HL-60 (cell line): ENCODE measurements around the gene KLC1.

Source experiments
- DNase-seq, 2 experiments: peaks; one replicate each; pipeline ENCODE4 v3.0.0-alpha.2; 2010 to 2020; ENCODE audit warnings: low read depth in 1 of 2, low spot score in 1 of 2
- H3K27ac ChIP-seq: fragments of 250-450 bp; sonication (Bioruptor Pico); replicated peaks from 2 replicates; pipeline ENCODE4 v1.5.1; 2020; ENCODE audit warnings: mild to moderate bottlenecking, moderate library complexity
- H3K27me3 ChIP-seq: fragments of 250-450 bp; sonication (Bioruptor Pico); 2 replicates; pipeline ENCODE4 v1.5.1; 2021; ENCODE audit warnings: mild to moderate bottlenecking, moderate library complexity; ENCODE audit not compliant: insufficient read depth, poor library complexity, severe bottlenecking
- H3K4me3 ChIP-seq: replicated peaks from 2 replicates; pipeline ENCODE4 v1.5.1; 2011; ENCODE audit warnings: mild to moderate bottlenecking, control low read depth, low read length; ENCODE audit not compliant: insufficient read depth
- GABPA ChIP-seq: IDR thresholded peaks from 2 replicates; pipeline ENCODE4 v1.6.1; 2012; ENCODE audit warnings: low read depth
- POLR2AphosphoS5 ChIP-seq: IDR thresholded peaks from 2 replicates; pipeline ENCODE4 v1.6.1; 2012; ENCODE audit warnings: low read depth
- SPI1 ChIP-seq: IDR thresholded peaks from 2 replicates; pipeline ENCODE4 v1.6.1; 2012; ENCODE audit warnings: low read depth, mild to moderate bottlenecking, borderline replicate concordance
- TF ChIP-seq, protein P1 (sequence below): IDR thresholded peaks from 2 replicates; pipeline ENCODE4 v1.6.1; 2012; ENCODE audit warnings: low read depth; ENCODE audit not compliant: insufficient replicate concordance
- TF ChIP-seq, protein P2 (sequence below): IDR thresholded peaks from one replicate; pipeline ENCODE4 v1.5.1; 2011; ENCODE audit warnings: low read length, control low read depth, inconsistent platforms; ENCODE audit not compliant: insufficient read depth

KLC1 gene

DNA sequence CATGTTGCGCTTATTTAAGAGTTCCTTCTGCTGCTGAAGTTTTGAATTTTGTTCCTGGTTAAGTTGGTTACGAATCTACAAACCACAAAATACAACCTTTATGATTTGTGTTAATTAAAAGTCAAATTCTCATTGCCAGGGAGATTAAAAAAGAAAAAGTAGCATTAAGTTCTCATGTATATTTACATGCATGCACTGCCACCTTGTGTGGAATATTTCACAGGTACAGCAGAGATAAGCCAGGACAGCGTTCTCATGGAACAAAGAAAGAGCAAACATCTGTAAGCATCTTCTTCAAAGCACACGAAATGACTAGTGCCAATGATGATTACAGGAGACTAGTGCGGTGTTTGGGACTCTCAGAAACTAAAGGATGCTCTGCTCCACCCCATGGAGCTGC lies 120.8 kb downstream of the KLC1 start:
- TF ChIP-seq, protein P1, sequence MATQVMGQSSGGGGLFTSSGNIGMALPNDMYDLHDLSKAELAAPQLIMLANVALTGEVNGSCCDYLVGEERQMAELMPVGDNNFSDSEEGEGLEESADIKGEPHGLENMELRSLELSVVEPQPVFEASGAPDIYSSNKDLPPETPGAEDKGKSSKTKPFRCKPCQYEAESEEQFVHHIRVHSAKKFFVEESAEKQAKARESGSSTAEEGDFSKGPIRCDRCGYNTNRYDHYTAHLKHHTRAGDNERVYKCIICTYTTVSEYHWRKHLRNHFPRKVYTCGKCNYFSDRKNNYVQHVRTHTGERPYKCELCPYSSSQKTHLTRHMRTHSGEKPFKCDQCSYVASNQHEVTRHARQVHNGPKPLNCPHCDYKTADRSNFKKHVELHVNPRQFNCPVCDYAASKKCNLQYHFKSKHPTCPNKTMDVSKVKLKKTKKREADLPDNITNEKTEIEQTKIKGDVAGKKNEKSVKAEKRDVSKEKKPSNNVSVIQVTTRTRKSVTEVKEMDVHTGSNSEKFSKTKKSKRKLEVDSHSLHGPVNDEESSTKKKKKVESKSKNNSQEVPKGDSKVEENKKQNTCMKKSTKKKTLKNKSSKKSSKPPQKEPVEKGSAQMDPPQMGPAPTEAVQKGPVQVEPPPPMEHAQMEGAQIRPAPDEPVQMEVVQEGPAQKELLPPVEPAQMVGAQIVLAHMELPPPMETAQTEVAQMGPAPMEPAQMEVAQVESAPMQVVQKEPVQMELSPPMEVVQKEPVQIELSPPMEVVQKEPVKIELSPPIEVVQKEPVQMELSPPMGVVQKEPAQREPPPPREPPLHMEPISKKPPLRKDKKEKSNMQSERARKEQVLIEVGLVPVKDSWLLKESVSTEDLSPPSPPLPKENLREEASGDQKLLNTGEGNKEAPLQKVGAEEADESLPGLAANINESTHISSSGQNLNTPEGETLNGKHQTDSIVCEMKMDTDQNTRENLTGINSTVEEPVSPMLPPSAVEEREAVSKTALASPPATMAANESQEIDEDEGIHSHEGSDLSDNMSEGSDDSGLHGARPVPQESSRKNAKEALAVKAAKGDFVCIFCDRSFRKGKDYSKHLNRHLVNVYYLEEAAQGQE = no peak
- TF ChIP-seq SPI1 (no peak), GABPA (no peak), POLR2AphosphoS5 (no peak)
- TF ChIP-seq, protein P2, sequence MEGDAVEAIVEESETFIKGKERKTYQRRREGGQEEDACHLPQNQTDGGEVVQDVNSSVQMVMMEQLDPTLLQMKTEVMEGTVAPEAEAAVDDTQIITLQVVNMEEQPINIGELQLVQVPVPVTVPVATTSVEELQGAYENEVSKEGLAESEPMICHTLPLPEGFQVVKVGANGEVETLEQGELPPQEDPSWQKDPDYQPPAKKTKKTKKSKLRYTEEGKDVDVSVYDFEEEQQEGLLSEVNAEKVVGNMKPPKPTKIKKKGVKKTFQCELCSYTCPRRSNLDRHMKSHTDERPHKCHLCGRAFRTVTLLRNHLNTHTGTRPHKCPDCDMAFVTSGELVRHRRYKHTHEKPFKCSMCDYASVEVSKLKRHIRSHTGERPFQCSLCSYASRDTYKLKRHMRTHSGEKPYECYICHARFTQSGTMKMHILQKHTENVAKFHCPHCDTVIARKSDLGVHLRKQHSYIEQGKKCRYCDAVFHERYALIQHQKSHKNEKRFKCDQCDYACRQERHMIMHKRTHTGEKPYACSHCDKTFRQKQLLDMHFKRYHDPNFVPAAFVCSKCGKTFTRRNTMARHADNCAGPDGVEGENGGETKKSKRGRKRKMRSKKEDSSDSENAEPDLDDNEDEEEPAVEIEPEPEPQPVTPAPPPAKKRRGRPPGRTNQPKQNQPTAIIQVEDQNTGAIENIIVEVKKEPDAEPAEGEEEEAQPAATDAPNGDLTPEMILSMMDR = no peak

More for the DNA sequence above, 120.8 kb downstream of the KLC1 start:
- Histone ChIP-seq H3K4me3 (no peak overlapping the region), H3K27ac (no peak overlapping the region), H3K27me3 (no peaks in the 10 kb centered on the region)
- DNase-seq = no peak
